Measurements from ENCODE around the gene LIPF.
A peak's percentile ranks its signal among the peaks of the same experiment; 100 is the strongest.

DNA sequence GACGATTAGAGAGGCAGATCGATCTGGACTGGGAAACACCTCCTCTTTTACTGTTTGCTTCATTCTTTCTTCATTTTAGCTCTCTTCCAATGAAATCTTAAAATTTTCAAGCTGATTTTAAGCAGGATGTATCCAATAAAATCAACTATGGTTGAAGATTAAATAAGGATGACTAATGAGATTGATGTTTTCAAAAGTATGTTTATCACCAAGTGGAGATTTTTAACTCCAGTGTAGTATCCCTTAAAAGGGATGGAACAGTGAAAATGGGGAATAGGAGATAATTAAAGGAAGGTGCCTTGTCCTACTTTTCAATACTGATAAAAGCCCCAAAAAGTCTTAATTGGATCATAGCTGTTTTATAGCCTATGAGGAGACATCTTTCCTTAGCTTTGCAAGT is 11.6 kb upstream of the LIPF start:
- TF ChIP-seq RFX5 (IDR thresholded peaks at IDR 0.05; ENCODE audit: low read length) (no peak), EZH2phosphoT487 (IDR thresholded peaks at IDR 0.05; ENCODE audit: borderline replicate concordance, low read depth) (no peak), EP300 (IDR thresholded peaks at IDR 0.05; ENCODE audit: borderline replicate concordance in 1 of 2, low read depth in 1 of 2, low read length in 1 of 2) (peak in 1 of 2 experiments; percentile 33; a peak in 1 of 4 replicates), TAF1 (IDR thresholded peaks at IDR 0.05; ENCODE audit: borderline replicate concordance, low read depth, low read length) (no peak)
- TF ChIP-seq, protein P1, sequence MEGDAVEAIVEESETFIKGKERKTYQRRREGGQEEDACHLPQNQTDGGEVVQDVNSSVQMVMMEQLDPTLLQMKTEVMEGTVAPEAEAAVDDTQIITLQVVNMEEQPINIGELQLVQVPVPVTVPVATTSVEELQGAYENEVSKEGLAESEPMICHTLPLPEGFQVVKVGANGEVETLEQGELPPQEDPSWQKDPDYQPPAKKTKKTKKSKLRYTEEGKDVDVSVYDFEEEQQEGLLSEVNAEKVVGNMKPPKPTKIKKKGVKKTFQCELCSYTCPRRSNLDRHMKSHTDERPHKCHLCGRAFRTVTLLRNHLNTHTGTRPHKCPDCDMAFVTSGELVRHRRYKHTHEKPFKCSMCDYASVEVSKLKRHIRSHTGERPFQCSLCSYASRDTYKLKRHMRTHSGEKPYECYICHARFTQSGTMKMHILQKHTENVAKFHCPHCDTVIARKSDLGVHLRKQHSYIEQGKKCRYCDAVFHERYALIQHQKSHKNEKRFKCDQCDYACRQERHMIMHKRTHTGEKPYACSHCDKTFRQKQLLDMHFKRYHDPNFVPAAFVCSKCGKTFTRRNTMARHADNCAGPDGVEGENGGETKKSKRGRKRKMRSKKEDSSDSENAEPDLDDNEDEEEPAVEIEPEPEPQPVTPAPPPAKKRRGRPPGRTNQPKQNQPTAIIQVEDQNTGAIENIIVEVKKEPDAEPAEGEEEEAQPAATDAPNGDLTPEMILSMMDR (IDR thresholded peaks at IDR 0.05): no peak
- TF ChIP-seq, protein P2, sequence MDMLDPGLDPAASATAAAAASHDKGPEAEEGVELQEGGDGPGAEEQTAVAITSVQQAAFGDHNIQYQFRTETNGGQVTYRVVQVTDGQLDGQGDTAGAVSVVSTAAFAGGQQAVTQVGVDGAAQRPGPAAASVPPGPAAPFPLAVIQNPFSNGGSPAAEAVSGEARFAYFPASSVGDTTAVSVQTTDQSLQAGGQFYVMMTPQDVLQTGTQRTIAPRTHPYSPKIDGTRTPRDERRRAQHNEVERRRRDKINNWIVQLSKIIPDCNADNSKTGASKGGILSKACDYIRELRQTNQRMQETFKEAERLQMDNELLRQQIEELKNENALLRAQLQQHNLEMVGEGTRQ (IDR thresholded peaks at IDR 0.05; ENCODE audit: borderline replicate concordance, low read depth, low read length): no peak

Measured in SK-N-SH (cell line).